Chondrocyte (in vitro differentiated cells): ENCODE measurements around the gene TNFRSF4. TPM values are rescaled to one million over a fixed set of nuclear protein-coding genes. Genes with fewer than 3 reads are reported as not detected.
"Not testable (repeated sequence)": the region's sequence is repeated elsewhere in the genome, so short reads cannot be mapped to it uniquely, and the experiment has no call there.

Source experiments
- DNase-seq: peaks from one replicate; pipeline ENCODE4 v3.0.0; 2021; ENCODE audit warnings: mixed read lengths, low spot score
- H3K27ac Mint-ChIP-seq: one replicate; pipeline ENCODE4 v1.8.0; 2021; ENCODE audit warnings: mild to moderate bottlenecking, moderate library complexity, mixed read lengths; ENCODE audit not compliant: unreplicated experiment
- H3K27me3 Mint-ChIP-seq: 2 replicates; pipeline ENCODE4 v1.8.0; 2021; ENCODE audit warnings: low read depth, mixed read lengths
- H3K36me3 Mint-ChIP-seq: 2 replicates; pipeline ENCODE4 v1.8.0; 2021; ENCODE audit warnings: low read depth, mixed read lengths
- H3K4me1 Mint-ChIP-seq: 2 replicates; pipeline ENCODE4 v1.8.0; 2021; ENCODE audit warnings: low read depth, mild to moderate bottlenecking, mixed read lengths
- H3K4me3 Mint-ChIP-seq: one replicate; pipeline ENCODE4 v1.8.0; 2021; ENCODE audit warnings: mild to moderate bottlenecking, moderate library complexity, mixed read lengths; ENCODE audit not compliant: unreplicated experiment
- H3K9me3 Mint-ChIP-seq: 2 replicates; pipeline ENCODE4 v1.8.0; 2021; ENCODE audit warnings: low read depth, mixed read lengths
- total RNA-seq: library from RNA; stranded (reverse); gene quantifications from 3 replicates; pipeline ENCODE4 v1.2.1, GENCODE V29; 2021
- TF ChIP-seq, protein P1 (sequence below): fragments of 200-600 bp; sonication (generic); IDR thresholded peaks from 2 replicates; pipeline ENCODE4 v1.5.0; 2021; ENCODE audit warnings: antibody characterized with exemption, mild to moderate bottlenecking, moderate library complexity

Gene TNFRSF4
- total RNA-seq, 1 donor from 2014 or later: not detected

DNA sequence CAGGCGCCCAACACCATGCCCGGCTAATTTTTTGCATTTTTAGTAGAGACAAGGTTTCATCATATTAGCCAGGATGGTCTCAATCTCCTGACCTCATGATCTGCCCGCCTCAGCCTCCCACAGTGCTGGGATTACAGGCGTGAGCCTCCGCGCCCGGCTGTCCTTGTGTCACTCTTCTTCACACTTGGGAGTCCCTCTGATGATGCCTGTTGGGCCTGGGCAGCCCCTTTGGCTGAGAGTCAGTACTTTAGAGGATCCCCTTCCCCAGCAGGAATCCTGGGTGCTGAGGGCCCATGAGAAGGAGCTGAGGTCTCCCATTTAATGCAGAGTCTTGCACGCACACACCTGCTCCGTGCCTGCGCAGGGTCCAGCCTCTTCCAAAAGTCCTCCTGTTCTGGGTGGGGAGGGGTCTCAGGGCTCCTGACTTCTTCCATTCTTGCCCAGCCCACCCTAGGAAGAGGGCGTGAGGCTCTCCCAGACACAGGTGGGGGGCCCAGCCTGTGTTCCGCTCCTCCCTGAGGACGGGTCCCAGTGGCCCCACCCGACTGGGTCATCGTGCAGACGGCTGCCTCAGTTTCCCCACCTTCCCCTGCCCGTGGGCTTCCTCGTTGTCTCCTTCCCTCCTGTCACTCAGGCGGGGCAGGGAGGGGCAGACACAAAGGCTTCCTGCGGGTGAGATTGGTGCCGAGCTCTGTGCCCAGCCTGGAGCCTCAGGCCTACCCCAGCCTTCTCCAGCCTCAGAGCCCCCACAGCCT is 36.3 kb downstream of the TNFRSF4 start:
- Mint-ChIP-seq H3K36me3 (peaks cover 2% of the 10 kb centered on the region), H3K4me3 (no peak overlapping the region), H3K27me3 (peaks cover 25% of the 10 kb centered on the region), H3K4me1 (no peaks in the 10 kb centered on the region), H3K27ac (no peak overlapping the region), H3K9me3 (no peaks in the 10 kb centered on the region)
- peak; percentile 63 for DNase-seq
- TF ChIP-seq, protein P1, sequence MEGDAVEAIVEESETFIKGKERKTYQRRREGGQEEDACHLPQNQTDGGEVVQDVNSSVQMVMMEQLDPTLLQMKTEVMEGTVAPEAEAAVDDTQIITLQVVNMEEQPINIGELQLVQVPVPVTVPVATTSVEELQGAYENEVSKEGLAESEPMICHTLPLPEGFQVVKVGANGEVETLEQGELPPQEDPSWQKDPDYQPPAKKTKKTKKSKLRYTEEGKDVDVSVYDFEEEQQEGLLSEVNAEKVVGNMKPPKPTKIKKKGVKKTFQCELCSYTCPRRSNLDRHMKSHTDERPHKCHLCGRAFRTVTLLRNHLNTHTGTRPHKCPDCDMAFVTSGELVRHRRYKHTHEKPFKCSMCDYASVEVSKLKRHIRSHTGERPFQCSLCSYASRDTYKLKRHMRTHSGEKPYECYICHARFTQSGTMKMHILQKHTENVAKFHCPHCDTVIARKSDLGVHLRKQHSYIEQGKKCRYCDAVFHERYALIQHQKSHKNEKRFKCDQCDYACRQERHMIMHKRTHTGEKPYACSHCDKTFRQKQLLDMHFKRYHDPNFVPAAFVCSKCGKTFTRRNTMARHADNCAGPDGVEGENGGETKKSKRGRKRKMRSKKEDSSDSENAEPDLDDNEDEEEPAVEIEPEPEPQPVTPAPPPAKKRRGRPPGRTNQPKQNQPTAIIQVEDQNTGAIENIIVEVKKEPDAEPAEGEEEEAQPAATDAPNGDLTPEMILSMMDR: no peak

DNA sequence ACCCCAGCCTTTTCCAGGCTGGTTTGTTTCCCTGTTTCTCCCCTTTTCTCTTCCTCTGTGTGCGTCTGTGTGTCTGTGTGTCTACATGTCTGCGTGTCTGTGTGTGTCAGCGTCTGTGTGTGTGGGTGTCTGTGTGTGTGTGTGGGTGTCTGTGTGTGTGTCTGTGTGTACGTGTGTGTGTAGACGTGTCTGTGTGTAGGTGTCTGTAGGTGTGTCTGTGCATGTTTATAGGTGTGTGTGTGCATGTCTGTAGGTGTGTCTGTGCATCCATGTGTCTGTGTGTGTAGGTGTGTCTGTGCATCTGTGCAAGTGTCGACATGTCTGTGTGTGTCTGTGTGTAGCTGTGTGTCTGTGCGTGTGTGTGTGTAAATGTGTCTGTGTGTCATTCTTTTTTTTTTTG is 37.0 kb downstream of the TNFRSF4 start:
- peak; percentile 4 for DNase-seq
- H3K9me3 Mint-ChIP-seq: no peaks in the 10 kb centered on the region
- no peak overlapping the region for H3K4me3 Mint-ChIP-seq
- H3K4me1 Mint-ChIP-seq: no peaks in the 10 kb centered on the region
- peaks cover 28% of the 10 kb centered on the region for H3K27me3 Mint-ChIP-seq
- peaks cover 2% of the 10 kb centered on the region for H3K36me3 Mint-ChIP-seq
- H3K27ac Mint-ChIP-seq: no peak overlapping the region
- TF ChIP-seq, protein P1: no peak

DNA sequence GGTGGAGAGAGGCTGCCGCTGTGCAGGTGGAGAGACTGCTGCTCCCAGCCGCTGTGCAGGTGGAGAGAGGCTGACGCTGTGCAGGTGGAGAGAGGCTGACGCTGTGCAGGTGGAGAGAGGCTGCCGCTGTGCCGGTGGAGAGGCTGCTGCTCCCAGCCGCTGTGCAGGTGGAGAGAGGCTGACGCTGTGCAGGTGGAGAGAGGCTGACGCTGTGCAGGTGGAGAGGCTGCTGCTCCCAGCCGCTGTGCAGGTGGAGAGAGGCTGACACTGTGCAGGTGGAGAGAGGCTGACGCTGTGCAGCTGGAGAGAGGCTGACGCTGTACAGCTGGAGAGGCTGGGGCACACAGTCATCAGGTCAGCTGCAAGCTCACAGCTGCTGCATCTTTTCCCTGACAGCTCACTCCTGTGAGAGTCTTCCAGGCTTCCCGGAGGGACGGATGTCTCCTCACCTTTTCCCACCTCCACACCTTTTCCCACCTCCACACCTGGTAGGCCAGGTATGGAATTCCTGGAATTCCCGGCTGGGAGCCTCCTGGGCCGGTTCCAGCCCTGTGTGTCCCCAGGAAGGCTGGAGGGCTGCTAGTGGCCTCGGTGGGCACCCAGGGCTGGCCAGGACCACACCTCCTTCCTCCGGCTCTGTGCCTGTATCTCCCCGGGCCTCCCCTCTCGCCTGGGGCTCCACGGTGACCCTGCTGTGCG is 37.7 kb downstream of the TNFRSF4 start:
- H3K4me1 Mint-ChIP-seq, H3K9me3 Mint-ChIP-seq, H3K4me3 Mint-ChIP-seq, H3K27ac Mint-ChIP-seq, H3K36me3 Mint-ChIP-seq: not testable (repeated sequence)
- H3K27me3 Mint-ChIP-seq: peaks cover 28% of the 10 kb centered on the region
- peak; percentile 74 for DNase-seq

DNA sequence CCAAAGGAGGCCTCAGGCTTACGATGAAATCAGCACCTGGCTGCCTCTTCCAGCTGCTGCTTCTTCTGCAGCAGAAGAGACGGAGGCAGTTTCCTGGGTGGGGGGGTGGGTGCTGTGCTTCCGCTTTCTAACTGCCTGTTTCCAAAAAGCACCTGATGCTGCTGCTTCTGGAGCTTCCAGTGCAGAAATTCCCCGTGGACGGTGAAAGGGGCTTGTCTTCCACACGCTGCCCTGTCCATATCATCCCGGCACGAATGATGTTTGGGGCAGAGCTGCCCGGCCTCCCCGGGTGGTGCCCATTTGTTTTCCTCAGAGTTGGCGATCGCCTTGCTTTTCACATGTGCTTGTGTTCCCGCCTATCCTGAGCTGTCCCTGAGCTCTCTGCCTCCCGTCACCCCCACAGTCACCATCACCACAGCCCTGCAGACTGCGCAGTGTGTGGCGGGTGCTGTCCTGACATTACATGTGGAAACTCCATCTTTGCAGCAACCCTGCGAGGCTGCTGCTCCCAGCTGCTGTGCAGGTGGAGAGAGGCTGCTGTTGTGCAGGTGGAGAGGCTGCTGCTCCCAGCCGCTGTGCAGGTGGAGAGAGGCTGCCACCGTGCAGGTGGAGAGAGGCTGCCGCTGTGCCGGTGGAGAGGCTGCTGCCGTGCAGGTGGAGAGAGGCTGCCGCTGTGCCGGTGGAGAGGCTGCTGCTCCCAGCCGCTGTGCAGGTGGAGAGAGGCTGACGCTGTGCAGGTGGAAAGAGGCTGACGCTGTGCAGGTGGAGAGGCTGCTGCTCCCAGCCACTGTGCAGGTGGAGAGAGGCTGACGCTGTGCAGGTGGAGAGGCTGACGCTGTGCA is 38.5 kb downstream of the TNFRSF4 start:
- Mint-ChIP-seq H3K4me3 (no peak overlapping the region), H3K27me3 (peaks cover 26% of the 10 kb centered on the region), H3K36me3 (peaks cover 2% of the 10 kb centered on the region), H3K27ac (no peak overlapping the region), H3K9me3 (no peaks in the 10 kb centered on the region), H3K4me1 (no peaks in the 10 kb centered on the region)
- peak; percentile 74 for DNase-seq
- TF ChIP-seq, protein P1: no peak

DNA sequence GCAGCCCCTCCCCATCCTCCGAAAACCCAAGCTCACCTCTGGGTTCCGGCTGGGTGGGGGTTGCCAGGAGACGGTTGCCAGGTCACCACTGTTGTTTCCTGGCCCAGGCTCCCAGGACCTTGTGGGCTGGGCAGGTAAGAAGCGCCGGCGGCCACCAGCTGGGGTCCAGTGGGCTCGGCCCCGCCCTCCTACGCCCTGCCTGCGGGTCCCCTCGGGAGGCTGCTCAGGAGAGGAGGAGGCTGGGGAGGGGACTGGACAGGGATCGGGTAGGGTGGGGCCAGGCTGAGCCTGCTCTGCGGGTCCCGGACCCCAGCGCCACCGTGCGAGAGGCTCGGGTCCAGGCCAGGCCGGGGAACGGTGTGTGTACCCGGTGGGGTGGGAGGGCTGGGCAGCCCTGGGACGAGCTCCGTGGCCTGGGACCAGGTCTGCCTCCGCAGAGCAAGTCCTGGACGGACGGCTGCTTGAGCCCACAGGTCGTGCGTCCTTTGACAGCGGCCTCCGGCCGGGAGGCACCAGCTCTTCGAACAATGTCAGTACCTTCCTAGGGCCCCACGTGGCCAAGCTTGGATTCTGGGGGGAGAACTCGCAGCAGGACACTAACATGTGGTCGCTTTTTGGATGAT is 40.0 kb downstream of the TNFRSF4 start, which contains the start of gene TTLL10:
TTLL10 (plus strand) TSS at position 88 of the 623 bp plus-strand sequence. CDS start 5,336 bp downstream, outside the sequence.
- peaks cover 4% of the 10 kb centered on the region for H3K4me1 Mint-ChIP-seq
- peaks cover 2% of the 10 kb centered on the region for H3K36me3 Mint-ChIP-seq
- no peak within 1 kb of the TSS for H3K27ac Mint-ChIP-seq
- no peaks in the 10 kb centered on the region for H3K9me3 Mint-ChIP-seq
- TF ChIP-seq, protein P1: no peak
- peak; percentile 89 for DNase-seq
- peaks cover 28% of the 10 kb centered on the region for H3K27me3 Mint-ChIP-seq
- H3K4me3 Mint-ChIP-seq: no peak within 1 kb of the TSS
